NCI-H1694 (cell line): ENCODE measurements around the gene C6orf58.
"Not testable (repeated sequence)": the region's sequence is repeated elsewhere in the genome, so short reads cannot be mapped to it uniquely, and the experiment has no call there.

ENCODE experiments used
- DNase-seq: peaks from one replicate; lab custom pipeline; 2025; lab: John Stamatoyannopoulos, UW

Gene C6orf58

DNA sequence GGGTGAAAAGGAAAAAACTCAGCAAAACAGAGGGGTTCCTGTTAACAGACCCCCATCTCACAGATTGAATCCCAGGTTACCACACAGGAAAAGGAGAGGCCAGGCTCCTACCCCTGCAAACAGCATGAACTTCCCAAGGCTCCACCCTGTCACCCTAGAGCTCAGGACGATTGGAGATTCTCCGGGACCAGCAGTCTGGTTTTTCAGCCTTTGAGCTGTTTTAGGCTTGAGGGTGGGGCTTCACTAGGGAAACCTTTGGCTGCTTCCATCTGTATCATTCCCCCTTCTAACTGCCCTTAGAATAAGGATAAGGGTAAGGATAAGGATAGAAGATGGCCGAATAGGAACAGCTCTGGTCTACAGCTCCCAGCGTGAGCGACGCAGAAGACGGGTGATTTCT, 16.0 kb downstream of the C6orf58 start:
- DNase-seq = no peak

DNA sequence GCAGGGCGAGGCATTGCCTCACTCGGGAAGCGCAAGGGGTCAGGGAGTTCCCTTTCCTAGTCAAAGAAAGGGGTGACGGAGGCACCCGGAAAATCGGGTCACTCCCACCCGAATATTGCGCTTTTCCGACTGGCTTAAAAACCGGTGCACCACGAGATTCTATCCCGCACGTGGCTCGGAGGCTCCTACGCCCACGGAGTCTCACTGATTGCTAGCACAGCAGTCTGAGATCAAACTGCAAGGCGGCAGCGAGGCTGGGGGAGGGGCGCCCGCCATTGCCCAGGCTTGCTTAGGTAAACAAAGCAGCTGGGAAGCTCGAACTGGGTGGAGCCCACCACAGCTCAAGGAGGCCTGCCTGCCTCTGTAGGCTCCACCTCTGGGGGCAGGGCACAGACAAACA, 16.5 kb downstream of the C6orf58 start:
- DNase-seq = not testable (repeated sequence)

DNA sequence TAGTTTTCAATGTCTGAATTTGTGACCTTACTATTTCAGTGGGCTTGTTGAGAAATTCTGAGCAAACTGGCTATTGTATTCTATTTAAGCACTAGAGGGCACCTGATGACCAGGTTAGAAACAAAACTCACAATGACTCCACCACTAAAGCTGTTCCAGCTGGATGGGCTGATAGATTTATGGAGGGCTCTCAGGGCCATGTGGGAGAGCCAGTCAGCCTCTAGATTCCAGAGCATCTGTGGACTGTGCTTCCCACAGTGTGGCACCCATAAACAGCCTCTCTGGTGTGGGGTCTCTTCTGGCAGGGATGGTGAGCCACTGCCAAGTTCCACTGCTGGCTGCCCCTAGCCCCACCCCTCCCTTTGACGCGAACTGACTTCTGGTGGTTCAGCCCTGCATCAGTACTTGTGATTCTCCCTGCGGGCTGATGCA, 29.2 kb downstream of the C6orf58 start:
- peak; percentile 68 for DNase-seq

DNA sequence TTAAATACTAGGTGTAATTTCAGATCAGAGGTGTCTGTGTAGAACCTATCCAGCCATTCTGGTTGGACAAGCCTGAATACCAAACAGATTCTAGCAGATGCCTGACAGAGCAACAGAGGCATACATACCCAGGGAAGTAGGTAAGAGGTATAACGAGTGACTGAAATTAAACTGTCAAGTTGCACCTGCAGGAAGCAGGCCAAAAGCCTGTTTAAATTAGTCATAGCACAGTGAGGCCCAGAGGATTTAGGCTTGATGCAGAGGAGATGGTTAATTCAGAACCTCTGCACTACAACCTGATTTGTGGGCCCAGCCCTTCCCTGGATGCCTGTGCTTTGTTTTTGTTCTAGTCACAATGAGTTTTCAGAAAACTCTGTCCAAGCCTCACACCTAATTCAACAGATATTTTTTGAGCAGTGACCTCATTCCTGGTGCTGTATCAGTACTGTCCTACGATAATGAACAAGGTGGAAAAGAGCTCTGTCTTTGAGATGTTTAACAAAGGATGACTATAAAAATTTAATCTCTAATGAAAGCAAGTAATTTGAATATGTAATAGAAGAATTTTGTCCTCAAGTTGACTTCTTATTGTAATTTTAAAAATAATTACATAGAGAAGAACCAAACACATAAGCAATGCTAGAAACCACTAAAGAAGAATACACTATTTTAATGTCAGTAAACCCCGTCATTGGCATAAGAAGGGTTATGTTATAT, 31.7 kb downstream of the C6orf58 start:
- DNase-seq = no peak

DNA sequence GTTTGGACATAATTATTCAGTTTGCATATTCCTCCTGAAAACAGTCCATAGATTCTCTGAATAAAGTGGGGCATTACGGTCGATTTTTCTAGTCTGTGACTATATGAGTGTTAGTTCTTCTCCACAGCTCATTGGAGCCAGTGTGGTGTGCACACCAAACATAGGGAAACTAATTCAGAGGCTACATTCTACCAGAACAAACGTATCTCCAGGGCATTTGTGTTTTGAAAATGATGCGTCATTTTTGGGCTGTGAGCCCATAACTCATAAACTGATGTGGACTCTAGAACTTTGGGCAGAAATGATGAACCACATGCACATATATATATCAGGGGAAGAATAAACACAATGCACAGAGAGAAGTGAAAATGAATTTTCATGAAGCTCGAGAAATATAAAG, 41.8 kb downstream of the C6orf58 start:
- DNase-seq = no peak

DNA sequence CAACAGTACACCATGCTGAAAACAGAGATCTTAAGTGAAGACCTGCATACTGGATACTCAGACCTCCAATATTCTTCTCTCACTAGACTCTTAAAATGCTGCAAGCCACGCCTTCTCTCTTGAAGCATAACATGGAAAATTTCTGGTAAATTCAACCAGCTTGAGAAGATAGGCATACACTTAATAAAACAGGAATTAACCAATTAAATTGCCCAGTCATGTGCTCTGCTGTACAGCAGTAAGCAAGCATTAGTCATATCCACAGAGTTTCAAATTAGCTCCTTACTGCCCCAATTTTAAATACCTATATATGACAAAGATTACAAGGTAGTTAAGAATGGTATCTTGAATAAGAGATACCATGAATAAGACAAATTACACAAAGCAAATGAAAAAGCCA, 53.8 kb downstream of the C6orf58 start:
- DNase-seq = no peak

DNA sequence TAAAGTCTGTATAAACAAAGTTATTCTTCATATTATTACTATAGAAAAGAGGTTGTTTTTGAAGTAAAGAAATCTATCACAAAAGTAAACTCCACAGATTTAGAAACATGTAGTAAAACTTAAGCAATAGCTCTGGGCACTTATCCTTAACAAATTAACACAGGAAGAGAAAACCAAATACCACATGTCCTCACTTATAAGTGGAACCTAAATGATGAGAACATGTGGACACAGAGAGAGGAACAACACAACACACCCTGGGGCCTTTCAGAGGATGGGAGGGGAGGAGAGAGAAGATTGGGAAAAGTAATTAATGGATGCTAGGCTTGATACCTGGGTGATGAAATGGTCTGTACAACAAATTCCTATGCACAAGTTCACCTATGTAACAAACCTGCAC, 57.2 kb downstream of the C6orf58 start:
- DNase-seq = no peak

DNA sequence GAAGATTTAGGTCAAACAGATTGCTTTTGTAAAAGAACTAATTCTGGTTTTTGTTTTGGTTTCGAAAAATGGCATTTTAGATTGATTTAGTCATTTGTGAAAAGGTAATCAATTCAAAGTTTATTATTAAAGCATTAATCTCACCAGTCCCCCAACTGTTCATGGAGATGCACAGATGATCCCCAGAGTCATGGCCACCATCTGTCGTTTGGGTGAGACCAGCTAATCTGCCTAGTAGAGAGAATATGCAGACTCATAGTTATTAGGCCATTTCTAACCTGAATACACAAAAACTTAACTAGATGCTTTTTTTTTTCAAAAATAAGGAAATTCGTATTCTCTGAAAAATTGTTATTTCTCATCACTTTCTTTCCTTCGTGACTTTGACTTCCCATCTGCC, 58.1 kb downstream of the C6orf58 start:
- DNase-seq = peak; percentile 2

DNA sequence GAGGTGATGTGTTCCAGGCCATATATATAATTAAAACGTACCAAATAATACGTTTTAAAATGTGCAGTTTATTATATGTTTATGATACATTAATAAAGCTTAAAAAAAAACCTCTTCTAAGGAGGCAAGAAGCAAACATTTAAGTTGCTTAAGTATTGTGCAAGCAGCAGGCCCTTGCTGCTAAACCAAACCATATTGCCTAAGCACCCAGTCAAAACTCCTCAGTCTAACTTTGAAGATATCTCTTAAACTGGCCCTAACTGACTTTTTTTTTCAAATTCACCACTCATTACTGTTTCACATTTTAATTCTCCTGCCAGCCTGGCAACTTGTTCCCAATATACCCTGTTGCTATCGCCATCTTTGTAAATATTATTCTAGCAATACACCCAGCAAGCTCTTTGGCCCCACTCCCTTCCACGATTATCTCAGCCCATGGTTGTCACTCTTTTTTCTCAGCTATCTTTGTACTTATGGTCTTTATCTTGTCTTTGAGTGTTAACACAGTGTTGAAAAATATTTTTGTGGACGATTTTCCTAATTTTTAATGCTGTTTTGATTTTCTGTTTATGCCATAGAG, 60.9 kb downstream of the C6orf58 start:
- DNase-seq = no peak
